ENCODE measurements around the gene UROC1.

UROC1 gene

DNA sequence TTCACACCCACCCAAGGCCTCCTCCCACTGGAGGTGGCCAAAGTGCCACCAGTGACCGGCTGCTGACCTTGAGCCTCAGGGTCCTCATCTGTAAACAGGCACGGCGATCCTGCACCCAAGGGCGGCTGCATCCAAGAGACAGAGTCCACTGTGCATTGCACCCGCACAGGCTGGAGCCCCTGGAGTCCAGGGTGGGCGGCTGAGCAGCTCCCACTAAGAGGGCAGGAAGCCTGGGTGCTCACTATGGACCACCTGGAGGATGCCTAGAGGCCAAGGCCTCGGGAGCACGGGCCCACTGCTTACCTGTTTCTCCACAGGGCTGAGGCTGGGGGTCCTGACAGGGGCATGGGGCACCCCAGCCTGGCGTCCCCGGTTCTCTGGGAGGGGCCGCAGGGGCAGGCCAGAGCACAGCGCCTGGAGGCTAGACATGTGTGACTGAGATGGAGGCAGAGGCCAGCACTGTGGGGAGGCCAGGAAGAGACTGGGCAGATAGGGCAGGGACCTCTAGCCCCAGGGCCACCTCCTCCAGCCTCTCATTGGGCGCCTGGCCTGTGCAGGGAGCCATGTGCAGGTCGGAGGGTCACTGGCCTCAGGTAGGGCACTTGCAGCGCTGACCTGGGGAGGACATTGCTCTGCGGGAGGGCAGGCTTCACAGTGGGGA is at the start of gene UROC1:
TSS of gene UROC1 (minus strand) at position 483 of the 661 bp plus-strand sequence. CDS start at position 429, 54 bp downstream.
- DNase-seq = no peak

DNA sequence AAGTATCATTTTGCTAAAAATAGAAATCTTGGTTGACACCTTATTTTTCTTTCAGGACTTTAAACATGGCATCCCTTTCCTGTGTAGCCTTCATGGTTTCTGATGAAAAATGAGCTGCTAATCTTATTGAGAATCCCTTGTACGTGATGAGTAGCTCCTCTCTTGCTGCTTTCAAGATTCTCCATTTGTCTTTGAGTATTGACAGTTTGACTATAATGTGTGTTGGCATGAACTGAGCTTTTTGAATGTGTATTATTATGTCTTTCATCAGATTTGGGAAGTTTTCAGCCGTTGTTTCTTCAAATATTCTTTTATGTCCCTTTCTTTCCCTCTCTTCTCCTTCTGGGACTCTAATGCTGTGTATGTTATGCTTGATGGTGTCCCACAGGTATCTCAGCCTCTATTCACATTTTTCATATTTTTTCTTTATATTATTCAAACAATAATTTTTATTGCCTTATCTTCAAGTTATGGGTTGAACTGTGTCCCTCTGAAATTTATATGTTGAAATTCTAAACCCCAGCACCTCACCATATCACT is 45.2 kb upstream of the UROC1 start:
- no peak for DNase-seq

DNA sequence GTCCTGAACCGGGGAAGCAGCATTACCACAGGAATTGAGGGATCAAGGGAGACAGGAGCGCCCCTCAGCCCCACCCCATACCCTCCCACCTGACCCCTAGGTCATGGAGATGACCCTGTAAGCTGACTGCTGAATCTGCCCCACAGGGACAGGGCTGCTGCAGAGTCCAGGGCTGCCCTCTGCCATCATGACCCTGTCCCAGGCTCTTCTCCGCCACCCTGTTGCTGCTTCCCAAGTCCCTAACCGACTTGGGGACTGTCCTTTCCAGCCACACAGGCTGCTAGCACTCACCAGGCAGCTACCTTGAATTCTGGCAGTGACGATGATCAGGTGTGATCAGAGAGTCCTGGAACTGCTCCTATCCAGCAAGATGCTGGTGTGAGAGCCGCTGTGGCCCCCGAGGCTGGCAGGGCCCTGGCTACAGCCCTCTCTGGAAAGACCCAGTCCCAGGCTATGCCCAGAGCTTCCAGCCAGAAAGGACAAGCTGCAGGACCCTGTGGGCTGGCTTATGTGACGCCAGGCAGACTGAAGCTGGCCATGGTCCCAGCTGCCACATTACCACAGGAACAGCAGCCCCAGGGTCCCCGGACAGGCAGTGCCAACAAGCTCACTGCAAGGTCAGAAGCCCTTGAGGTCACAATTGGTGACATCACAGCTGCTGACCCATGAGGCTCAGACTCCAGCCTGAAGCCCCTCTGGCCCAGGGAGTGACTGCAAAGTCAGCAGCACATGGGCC is 40.9 kb upstream of the UROC1 start, which contains the start of gene C3orf22:
TSS of gene C3orf22 (minus strand) at position 597 of the 736 bp plus-strand sequence. CDS start 5,542 bp downstream, outside the sequence.
- DNase-seq = no peak

DNA sequence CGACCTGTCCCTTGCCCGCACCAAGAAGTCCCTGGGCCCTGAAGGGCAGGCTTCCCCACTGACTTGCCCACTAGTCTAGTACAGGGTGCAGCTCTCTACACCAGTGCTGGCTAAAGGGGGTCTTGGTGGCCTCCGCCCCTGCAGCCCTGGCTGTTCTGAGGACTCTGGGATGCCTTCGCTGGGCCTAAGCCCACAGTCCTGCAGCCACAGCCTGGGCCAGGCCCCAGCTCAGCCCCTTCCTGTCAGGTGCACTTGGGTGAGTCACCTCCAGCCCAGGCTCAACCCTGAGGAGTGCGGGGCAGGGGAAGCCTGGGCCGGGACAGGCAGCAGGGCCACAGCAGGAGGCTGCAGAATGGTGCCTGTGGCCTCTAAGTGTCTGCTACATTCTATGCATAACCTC is 40.2 kb upstream of the UROC1 start:
- DNase-seq = no peak

DNA sequence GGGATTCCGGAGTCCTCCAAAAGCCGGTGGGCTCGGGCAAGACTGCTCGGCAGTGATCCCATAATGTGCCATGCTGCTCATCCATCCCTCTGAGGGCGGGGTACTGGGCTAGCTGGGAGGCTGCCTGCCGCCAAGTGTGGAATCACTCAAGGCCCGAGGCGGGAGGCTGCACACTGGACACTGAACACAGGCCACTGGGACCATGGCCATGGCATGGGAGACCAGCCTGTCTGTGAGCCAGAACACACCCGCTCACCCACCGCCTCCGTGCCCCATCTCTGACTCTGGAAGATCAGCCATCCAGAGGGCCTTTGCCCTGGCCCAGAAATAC is 39.8 kb upstream of the UROC1 start:
- no peak for DNase-seq

DNA sequence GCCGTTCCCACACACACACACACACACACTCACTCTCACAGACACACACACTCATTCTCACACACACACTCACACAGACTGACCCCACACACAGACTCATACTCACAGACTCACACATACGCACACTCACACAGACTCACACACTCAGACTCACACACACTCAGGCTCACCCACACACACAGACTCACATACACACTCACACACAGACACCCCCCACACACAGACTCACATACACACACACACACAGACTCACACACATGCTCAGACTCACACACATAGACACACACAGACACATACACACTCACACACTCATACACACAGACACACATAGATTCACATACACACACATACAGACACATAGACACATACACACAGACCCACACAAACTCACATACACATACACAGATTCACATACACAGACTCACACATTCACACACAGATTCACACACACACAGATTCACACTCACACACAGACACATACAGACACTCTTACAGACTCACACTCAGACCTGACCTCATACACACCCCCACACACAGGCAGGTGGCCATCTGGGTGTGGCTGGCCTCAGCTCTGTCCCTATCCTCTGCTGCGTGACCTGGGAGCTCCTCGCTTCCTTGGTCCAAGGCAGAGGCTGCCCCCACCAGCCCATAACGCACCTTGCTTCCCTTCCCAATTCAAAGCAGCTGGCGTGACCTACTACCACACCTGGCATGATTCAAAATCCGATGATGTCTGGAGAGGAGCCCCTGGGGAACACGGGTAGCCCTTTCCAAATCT is 39.3 kb upstream of the UROC1 start:
- no peak for DNase-seq

DNA sequence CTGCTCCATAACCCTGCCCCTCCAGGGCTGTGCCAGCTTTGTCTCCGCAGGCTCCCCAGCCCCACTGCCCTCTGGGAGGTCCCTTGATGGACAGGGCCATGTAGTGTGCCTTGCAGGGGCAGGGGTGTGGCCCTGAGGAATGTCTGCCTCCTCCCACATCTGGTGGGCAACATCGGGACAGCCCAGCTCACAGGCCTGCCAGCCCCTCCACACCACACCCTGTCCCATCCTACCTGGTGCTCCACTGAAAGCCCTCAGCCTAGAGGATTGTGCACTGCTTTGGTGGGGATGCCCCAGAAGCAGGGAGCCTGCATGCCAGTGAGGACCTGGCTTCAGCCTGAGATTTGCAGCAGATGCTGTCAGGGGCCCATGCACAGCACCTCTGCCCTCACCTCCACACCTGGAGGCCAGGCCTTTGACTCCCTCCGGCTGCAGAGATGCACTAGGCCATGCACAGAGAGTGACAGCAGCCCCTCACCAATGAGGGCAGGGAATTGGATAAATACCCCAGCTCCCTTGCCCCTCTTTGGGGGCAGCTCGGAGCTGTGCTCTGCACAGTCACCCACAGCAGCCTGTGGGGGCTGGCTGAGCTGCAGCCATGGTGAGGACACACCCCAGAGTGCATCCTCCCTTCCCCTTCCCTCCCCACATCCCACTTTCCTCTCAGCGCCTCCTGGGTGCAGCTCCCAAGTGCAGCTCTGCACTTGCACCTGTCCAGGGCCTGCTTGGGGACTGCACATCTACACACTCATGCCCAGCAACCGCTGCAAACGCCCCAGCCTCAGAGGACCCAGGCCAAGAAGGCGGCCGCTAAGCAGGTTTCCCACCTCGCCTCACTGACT is 38.4 kb upstream of the UROC1 start:
- DNase-seq = no peak

DNA sequence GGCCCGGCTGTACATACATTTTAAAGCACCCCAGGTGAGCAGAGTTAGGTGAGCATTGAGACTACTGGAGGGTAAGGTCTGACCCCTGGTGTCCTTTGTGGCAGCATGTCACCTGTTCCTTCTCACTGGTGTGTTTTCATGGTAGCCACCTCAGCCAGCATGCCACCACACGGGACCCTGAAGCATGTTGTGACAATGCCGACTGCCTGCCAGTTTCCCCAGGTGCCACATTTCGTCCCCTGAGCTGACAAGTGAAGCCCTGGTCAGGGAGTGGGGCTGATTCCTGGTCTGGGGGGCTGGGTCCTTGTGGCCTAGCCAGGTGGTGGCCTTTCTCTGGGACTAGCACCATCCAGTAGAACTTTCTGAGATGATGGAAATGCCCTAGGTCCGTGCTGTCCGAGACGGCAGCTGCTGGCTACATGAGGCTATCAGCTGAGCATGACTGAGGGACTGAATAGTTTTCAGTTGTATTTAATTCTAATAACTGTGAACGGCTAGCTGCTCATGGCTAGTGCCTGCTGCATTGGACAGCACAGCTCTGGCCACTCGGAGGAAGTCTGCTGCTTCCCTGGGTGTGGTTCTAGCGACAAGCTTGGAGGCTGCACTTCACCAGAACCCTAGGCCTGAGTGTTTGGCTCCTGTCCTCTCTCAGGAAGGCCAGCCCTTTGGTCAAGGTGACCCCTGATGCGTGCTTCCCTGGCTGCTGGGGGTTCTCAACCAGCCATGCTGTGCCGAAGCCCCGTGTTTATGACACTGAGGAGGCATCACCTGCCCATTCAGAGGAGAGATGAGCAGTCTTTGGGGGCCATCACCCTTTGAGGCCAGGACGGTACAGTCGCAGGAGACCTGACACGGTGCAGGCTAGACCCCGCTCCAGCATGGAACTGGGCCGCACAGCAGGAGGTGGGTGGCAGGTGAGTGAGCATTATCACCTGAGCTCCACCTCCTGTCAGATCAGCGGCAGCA is 37.3 kb upstream of the UROC1 start:
- no peak for DNase-seq

DNA sequence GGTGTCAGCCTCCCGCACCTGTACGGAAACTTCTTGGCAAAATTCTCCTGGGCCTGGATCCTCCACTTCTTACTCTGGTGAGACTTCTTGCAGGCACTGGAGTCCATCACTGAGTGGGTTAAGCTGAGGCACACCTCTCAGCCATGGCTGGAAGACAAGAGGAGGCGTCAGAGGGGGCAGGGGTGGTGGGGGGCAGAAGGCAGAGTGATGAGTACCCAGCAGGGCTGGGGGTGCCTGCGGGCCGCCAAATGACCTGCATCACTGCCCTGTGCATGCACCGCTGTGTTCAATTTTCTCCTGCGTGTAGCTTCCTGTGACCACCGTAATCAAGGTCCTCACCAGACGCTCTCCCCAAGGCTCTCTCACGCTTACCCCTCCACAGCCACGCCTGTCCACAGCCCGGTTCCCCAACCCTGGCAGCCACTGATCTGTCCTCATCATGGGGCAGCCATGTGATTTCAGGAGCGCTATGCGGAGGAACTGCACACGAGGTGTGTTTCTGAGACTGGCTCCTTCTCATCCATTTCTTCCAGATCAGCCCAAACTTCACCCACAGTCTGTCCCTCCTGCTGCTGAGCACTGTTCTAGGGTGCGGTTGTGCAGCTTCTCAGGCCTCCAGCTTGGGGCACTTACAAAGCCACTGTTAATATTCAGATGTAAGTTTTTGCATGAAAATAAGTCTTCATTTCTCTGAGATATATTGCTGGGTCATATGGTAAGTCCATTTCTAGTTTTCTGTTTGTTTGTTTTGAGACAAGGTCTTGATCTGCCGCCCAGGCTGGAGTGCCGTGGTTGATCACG is 35.9 kb upstream of the UROC1 start:
- no peak for DNase-seq

DNA sequence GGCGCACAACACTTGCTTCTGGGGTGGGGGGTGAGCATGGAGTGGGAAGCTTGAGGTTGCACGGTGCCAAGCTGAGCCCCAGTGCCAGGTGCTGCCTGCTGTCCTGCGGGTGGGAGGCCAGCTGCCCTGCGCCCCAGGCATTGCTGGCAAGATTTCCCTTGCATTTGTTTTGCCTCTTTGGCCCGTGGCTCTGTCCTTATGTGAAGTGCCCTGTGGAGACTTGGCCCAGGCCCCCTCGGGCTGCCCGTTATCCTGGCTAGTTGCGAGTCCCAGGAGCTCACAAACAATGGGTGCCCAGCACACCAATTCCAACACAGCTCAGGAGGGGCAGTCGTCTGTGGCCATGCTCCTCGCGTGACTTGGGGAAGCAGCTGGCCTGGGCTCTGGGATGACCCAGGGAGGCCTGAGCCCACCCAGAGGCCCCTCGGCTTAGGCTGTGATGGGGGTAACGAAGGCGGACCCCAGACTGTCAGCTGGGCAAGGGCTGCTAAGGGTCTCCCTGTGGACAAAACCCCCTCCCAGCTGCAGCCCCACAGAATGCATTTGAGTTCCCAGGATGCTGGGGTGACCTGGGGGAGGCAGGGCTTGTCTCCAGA is 35.2 kb upstream of the UROC1 start:
- no peak for DNase-seq

DNA sequence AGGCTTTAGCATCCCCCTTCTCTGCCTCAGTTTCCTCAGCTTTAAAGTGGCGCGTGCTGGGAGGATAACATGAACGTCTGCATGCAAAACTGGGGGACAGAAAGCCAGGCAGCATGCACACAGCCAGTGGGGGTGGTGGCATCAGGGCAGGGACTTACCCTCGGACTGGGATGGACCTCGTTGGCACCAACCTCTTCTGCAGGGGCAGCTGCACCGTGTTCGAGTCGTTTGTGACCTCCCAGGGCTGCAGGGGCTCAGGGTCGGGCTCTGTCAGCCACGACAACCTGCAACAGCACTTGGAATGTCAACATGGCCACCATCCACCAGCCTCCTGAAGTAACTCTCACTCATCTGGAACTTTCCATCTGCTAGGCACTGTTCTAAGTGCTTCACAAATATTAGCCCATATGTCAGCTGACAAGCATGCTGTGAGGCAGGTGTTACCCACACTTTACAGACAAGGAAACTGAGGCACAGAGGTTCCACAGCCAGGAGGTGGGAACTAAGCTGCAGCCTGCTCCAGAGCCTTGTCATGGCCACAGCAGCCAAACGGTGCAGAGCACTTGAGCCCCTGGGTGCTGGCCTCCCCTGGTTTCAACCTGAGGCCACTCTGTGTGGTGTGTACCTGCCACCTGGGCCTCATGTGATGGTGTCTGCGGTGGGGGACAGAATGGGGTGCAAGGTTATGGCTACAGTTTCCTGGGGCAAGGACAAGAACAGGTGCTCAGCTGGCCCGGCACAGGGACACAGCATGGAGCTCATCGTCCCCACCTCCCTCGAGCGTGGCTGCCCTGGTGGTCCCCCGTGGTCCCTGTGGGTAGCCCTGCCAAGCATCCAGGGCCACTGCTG is 34.5 kb upstream of the UROC1 start:
- no peak for DNase-seq

DNA sequence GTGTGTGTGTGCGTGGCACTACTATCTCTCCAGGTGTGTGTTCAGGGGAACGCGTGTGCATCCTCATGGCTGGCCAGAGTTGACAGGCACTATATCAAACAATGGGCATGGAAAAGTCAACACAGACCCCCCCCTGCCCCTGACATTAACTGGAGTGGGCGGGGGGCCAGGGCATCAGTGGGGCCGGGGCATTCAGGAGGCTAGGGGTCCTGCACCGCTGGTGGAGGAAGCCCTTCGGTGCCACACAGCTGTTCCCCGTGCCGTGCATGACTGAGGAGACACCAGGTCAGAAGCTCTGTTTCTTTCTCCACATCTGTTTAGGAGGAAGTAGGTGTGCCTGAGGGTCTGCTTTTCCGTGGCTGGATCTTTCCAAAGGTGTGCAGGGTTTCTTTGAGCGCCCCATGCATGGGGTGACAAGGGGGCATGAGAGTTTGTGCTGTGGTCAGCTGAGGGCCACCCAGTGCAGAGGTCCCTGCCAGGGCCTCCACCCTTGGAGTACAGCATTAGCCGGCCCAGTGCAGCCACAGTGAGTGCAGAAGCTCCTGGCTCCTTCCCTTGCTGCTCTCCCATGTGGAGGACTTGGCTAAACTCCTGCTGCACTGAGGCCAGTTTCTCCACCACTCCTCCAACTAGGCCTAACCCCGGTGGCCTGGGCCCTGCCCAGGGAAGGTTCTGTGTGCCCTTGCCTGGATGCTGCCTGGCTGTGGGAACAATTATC is 33.7 kb upstream of the UROC1 start:
- no peak for DNase-seq

DNA sequence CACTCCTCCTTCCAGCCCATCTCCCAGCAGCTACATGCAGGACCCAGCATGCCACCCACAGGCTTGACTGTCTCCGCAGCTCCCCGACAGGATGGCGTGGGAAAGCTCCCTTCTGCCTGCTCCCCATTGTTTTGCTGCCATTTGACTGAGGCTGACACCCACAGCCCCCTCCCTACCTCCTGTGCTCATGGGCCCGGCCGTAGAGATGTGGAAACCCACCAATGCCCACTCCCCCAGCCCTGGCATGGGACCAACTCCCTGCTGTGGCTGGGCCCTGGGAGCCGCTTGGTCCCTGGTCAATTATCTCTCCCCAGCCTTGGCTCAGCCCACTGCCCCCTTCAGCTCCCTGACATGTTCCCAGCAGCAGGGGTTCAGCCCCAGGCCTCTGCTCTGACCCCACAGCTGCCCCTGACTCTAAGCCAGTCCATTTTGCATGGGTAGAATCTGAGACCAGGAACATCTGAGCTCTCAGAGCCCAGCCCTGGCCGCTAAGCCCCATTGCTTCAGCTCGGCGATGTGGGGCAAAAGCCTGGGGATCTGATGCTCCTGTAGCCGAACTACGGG is 33.0 kb upstream of the UROC1 start:
- no peak for DNase-seq

DNA sequence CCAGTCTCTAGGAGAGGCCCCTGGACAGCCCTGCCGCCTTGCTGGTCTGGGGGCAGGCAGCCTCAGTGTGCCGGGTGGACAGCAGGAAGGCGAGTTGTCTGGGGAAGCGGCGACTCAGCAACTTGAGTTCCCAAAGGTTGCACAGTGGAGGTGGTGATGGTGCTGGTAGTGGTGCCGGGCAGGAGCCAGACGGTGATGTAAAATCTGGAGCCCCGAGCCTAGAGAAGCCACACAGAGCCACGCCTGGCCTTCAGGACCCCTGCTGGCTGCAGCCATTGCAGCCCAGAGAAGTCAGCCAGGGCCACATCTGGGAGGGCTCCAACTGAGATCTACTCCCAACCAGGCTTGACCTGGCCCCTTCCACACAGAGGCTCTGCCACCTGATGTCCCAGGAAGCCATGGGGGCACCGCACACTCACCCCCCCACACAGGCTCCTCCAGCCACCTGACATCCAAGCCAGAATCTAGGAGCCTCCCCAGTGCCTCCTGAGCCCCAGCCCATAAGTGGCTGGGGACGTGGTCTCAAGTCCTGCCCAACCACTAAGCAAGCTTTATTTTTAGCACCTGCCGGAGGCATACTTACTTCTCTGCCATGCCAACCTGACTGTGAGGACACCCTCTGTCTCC is 32.4 kb upstream of the UROC1 start:
- no peak for DNase-seq

DNA sequence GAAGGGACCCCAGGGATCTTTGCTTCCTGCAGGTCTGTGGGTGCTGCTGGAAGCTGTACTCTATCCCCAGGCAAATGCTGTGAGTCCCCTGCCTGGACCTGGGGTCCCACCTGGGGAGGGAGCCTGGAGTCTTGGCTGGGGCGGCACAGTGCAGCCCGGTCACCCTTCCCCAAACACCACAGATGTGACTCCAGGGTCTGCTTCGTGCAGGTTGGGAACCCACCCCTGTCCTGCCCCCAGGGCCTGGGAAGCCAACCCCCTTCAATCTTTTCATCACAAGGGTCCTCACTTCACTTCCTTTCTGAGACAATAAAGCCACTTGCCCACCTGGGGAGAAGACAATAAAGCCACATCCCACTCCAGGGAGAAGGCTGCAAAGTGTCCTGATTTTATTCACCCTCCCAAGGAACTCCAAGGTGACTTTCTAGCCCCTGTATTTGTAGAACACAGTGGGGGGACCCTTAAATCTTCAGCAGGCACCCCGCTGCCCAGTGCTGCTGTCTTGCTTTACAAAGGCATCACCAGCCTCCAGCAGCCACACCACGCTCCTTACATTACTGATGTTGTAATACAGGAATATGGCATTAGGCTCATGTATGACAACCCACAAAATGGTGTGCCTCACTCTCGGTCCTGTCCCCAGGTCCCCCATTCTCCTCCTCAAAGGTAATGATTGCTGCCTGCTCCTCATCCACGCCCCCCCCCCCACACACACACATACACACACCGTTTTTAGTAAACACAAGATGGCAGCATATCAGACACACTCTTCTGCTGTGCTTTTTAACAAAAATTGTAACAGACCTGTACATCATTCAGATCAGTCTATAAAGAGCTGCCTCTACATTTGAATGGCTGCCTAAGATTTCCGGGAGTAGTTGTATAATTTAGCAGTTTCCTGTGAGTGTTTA is 31.2 kb upstream of the UROC1 start:
- DNase-seq = no peak

DNA sequence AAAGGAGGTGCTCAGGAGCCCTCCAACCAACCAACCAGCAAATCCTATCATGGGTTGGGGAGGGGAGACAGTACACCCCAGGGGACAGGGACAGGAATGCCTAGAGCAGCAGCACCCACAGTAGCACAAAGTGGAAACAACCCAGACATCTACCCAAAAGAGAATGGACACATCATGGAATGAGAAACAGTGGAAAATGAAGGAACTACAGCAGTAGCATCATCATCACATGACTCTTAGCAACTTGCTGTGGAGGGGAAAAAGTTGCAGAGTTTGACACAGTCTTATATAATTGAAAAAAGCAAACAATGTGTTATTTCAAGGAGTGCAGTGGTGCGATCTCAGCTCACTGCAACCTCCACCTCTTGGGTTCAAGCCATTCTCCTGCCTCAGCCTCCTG is 30.1 kb upstream of the UROC1 start:
- DNase-seq = no peak
